Ramos (cell line): Measurements from ENCODE around the gene TAF11L2.
"Not testable (repeated sequence)": the region's sequence is repeated elsewhere in the genome, so short reads cannot be mapped to it uniquely, and the experiment has no call there.

ENCODE experiments used
- in situ Hi-C: fragments of 300-500 bp; cut with MboI; formaldehyde crosslinking; loops from one replicate; pipeline ENCODE4 v1.14.3; 2022; ENCODE audit warnings: low sequenced_read_pairs; ENCODE audit not compliant: unreplicated experiment

TAF11L2 gene

DNA sequence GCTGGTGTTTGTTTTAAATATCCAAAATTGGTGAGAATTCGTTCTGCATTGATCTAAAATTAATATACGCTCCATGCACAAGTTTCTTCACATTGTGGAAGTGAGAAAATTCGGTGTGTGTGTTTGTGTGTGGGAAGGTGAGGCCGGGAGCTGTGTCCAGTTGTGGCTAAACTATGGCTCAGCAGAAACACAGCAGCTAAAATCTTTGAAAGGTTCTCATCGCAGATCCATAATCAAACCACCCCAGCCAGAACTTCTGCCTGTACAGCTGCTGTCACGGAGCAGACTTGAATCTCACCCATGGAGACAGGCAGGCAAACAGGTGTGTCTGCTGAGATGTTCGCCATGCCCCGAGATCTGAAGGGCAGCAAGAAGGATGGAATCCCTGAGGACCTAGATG is at the start of gene TAF11L2:
Gene TAF11L2, plus strand, starts transcription at position 301 of the 400 bp plus-strand sequence.
- in situ Hi-C loops, result not testable (repeated sequence)

DNA sequence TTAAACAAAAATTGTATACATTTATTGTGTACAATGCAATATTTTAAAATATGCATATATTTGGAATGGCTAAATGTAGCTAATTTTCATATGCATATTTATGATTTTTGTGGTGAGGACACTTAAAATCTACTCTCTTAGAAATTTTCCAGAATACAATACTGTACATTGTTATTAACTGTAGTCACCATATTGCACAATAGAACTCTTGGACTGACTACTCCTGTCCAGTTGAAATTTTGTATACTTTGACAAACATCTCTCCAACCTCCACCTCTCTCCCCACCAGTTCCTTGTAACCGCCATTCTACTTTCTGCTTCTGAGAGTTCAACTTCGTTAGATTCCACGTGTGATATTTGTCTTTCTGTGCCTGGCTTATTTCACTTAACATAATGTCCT is 49.2 kb upstream of the TAF11L2 start:
- in situ Hi-C loops, result no loop called here

DNA sequence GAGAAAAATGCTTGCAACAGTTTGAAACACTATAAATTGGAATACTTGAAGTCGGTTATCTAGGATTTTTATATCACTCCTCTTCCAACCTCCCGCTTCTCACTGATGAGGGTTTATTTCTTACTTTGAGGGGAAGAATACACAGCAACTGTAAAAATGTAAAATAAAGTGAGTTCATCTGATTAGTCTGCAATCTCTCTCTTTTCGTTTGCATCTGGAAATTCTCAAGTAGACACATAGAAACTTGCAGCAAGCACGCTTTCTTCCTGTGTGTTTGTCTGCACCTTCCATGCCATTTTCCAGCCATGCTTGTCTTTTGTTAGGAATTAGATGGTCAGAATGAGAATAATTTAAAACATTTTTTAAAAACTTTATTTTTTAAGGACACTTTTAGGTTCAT is 45.1 kb upstream of the TAF11L2 start:
- in situ Hi-C loops, result no loop called here

DNA sequence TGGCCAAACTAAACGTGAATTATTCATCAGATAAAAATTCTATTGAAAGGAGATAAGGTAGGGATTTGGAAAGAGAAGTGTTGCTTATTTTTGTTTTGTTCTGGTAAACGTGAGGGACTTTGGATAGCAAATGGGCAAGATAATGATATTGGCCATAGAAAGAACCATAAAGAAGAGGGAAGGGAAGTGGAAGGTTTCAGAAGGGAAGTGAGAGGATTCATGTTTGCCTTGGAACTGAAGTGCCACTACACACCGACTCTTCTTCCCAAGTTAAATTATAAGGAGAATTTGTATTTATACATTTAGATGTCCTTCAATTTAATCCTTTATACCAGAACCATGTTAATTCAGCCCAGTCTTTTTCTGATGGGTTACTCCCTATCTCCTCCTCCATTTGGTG is 42.1 kb upstream of the TAF11L2 start:
- in situ Hi-C loops, result no loop called here

DNA sequence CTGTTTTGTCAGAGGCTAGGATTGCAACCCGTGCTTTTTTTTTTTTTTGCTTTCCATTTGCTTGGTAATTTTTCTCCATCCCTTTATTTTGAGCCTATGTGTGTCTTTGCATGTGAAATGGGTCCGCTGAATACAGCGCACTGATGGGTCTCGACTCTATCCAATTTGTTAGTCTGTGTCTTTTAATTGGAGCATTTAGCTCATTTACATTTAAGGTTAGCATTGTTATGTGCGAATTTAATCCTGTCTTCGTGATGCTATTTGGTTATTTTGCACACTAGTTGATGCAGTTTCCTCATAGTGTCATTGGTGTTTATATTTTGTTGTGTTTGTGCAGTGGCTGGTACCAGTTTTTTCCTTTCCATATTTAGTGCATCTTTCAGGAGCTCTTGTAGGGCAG is 36.2 kb upstream of the TAF11L2 start:
- in situ Hi-C loops, result no loop called here

DNA sequence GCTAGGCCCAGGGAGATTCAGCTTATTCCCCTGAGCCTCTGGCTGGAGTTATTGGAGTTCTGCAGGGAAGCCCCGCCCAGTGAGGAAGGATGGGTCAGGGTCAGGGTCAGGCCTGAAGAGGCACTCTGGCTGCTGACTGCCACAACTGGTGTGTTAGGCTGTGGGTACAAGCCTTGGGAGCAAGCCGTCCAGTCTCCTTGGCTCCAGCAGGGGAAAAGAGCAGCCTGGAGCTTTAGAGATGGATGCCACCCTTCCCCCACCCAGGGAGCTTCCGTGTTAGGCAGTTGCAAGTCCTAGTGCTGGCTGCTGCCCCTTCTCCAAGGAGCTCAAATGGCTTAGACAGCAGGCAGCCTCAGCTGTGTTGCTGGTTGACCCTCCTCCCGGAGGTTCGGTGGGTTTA is 34.4 kb upstream of the TAF11L2 start:
- in situ Hi-C loops, result no loop called here

DNA sequence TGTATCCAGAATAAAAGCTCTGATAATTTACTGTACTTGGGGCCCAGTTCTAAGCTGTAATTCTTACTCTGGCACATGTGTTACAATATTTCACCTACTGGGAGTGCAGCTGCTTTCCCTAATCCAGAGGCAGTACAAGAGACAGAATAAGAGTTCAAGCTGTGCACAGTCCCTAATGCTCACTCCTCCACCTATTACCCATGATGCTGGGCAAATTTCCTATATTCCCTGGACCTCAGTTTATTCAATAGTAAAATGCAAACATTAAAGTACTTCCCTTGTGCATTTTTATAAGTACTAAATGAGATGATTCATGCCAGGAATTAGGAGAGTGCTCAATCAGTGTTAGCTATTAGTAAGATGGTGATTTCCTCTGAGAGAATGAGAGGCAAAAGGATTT is 28.0 kb upstream of the TAF11L2 start:
- in situ Hi-C loops, result no loop called here

DNA sequence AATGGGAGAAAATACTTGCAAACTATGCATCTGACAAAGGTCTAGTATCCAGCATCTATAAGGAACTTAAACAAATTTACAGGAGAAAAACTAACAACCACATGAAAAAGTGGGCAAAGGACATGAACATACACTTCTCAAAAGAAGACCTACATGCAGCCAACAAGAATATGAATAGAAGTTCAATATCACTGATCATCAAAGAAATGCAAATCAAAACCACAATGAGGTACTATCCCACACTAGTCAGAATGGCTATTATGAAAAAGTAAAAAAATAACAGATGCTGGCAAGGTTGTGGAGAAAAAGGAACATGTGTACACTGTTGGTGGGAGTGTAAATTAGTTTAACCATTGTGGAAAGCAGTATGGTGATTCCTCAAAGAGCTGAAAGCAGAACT is 23.0 kb upstream of the TAF11L2 start:
- in situ Hi-C loops, result not testable (repeated sequence)

DNA sequence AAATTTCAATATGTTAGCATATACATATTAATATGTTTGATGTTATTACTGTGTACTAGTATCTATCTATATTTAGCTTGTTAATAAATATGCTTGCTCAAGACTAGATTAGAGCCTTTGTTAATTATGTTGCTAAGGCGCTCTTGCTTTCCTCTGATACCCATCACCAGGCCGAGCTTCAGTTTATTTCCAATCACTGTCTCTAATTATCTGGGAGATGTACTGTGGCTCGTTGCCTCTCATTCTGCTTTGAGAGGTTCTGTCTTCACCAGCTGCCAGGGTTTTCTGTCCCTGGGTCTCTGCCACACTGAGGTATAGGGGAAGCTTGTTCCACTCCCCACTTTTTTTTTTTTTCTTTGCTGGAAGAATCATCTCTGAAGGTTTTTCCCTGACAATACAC is 21.0 kb upstream of the TAF11L2 start:
- in situ Hi-C loops, result no loop called here

DNA sequence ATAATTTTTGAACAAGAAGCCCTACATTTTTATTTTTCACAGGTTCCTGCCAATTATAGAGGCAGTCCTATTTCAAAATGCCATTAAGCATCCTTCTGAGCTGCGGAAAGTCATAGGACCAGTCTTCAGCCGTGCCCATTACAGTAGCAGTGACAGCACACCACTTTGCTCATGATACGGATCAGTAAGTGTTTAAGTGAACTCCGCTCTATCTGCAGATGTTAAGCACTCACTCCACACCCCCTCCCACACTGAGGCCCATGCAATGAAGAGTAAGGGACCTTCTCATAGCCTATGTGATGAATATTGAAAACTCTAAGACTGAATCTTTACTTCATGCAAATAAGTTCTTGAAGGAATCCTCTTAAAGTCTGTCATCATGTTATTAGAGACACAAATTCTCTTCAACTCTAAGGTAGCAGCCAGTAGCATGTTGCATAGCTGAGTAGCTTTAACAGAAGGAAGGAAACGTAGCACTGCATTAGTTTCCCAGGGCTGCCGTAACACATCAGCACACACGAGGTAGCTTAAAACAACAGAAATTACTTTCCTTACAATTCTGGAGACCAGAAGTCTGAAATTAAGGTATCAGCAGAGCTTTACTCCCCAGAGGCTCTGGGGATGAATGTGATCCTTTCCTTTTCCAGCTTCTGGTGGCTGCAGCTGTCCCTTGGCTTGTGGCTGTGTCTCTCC is 20.3 kb upstream of the TAF11L2 start:
- in situ Hi-C loops, result no loop called here

DNA sequence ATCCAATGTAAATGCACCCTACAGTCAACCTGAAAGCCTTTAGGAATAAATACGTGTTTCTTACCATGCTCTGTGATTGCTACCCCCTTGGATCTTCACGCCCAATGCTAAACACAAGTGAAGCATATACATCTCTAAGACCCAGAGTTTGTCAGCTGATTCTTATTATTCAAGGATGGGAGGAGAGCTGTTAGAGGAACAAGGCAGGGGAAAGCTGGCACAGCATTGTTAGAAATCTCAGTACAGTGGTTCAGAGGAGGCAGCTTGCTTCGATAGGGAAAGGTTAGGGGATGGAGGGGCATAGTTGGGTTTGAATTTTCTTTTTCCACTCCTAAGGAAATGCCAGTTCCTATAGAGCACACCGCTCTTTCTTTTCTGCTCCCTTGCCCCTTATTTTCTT is 16.7 kb upstream of the TAF11L2 start:
- in situ Hi-C loops, result no loop called here

DNA sequence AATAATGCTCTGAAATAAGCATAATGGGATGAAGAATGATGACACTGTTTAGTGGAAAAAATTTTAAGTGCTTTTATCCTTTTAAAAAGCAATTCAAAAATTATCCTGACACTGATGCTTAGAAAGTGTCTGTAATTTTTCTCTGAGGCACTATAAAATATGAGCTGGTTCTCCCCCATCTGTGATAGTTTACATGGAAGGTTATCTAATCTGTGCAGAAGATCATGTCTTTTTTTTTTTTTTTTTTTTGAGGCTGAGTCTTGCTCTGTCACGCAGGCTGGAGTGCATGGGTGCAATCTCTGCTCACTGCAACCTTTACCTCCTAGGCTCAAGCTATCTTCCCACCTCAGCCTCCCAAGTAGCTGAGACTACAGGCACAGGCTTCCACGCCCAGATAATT is 15.2 kb upstream of the TAF11L2 start:
- in situ Hi-C loops, result no loop called here

DNA sequence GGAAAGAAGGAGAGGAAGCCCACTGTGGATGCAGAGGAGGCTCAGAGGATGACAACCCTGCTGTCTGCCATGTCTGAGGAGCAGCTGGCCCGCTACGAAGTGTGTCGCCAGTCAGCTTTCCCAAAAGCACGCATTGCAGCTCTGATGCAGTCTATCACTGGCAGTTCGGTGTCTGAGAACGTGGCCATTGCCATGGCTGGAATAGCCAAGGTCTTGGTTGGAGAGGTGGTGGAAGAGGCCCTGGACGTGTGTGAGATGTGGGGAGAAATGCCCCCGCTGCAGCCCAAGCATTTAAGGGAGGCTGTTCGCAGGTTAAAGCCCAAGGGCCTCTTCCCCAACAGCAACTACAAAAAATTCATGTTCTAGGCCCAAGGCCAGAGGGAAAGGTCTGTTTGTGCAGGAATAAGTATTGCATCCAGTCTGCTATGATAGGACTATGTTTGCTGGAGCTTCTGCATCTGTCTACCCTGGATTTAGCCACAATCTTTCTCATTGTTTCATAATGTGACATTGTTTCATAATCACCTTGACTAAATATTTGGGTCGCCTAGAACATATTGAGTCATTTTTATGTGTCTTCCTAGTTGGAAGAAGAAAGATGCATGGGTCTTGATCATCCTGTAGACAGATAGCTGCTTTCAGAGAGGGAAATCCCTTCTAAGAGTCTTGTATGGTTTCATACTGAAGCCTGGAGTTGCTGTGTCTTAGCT is 11.4 kb upstream of the TAF11L2 start:
- in situ Hi-C loops, result not testable (repeated sequence)

DNA sequence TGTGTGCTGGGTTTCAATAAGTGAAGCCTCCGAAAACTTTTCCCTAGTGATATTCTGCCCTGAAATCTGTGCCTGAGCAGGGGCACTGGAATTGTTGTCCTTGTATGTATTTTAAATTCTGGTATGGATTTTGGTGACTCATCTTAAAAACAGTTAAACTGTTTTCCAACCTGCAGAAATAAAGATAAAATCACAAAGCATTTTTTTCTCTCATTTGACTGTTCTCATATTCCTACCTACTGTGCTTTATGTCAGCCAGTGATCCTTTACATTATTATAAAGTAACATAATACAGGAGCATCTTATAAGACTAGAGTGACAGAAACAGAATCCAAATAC is 10.9 kb upstream of the TAF11L2 start:
- in situ Hi-C loops, result no loop called here

DNA sequence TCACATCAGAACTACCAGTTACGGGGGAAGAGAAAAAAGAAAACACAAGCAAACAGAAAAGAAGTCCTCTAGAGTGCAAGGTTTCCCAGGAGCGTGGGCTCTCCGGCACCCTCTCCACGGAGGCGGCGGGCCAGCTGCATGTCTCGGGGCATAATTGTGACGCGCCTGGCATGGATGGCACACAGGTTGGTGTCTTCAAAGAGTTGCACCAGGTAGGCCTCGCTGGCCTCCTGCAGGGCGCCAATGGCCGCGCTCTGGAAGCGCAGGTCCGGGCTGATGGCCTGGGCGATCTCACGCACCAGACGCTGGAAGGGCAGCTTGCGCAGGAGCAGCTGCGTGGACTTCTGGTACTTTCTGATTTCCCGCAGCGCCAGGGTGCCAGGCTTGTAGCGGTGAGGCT is 6.8 kb upstream of the TAF11L2 start:
- in situ Hi-C loops, result not testable (repeated sequence)

DNA sequence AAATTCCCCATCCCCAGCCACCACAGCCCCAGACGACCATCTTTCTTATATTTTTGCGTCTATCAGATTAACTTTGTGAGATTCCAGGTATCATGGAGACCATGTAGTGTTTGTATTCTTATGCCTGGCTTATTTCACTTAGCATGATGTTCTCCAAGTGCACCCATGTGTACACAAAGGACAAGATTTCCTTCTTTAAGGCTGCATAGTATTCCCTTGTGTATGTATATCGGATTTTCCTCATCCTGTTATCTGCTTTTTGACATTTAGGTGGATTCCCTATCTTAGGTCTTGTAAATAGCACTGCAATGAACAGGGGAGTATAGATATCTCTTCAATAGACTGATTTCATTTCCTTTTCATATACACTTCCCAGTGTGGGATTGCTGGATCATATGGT is 5.3 kb upstream of the TAF11L2 start:
- in situ Hi-C loops, result no loop called here

DNA sequence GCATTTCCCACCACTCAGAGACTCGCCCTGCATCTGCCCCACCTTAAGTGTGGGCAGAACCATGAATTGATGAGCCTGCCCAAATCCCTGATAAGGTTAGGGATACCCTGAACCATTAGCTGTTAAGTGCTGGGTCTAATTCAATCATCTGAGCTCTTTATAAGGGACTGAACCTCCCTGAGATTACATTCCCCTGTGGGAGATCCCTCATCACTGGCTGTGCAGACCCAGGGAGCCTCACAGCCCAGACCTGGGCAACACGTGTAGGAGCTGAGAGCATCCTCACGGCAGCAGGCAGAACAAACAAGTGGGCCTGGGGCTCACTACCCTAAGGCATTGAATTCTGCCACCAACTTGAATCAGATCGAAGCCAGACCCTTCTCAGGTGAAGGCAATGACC is 585 bp upstream of the TAF11L2 start:
- in situ Hi-C loops, result no loop called here

DNA sequence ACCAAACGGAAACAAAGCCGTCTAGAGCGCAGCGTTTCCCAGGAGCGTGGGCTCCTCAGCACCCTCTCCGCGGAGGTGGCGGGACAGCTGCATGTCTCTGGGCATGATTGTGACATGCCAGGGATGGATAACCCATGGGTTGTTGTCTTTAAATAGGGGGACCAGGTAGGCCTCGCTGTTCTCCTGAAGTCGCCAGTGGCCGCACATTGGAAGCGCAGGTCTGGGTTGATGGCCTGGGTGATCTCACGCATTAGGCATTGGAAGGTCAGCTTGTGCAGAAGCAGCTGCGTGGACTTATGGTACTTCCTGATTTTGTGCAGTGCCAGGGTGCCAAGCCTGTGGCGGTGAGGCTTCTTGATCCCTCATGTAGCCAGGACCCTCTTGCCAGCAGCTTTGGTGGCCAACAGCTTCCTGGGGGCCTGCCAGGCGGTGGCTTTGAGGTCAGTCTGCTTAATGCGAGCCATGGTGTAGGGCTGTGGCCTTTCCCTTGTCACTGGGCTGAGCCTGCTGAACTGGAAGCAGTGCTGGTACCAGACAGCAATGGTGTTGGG is 13.8 kb downstream of the TAF11L2 start:
- in situ Hi-C loops, result no loop called here

DNA sequence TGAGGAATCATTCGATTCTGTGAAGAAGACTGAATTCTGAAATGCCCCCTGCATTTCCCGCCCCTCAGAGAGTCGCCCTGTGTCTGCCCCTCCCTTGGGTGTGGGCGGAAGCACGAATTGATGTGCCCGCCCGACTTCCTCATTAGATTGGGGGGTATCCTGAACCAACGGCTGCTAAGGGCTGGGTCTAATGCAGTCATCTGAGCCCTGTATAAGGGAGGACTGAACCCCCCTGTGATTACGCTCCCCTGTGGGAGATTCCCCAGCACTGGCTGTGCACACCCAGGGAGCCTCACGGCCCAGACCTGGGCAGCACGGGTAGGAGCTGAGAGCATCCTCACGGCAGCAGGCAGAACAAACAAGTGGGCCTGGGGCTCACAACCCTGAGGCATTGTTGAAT is 19.5 kb downstream of the TAF11L2 start:
- in situ Hi-C loops, result not testable (repeated sequence)

DNA sequence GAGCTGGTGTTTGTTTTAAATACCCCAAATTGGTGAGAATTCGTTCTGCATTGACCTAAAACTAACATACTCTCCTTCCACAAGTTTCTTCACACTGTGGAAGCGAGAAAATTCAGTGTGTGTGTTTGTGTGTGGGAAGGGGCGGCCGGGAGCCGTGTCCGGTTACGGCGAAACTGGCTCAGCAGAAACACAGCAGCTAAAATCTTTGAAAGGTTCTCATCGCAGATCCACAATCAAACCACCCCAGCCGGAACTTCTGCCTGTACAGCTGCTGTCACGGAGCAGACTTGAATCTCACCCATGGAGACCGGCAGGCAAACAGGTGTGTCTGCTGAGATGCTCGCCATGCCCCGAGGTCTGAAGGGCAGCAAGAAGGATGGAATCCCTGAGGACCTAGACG is 20.0 kb downstream of the TAF11L2 start, which contains the start of gene TAF11L3:
Gene TAF11L3, plus strand, starts transcription at position 301 of the 400 bp plus-strand sequence.
- in situ Hi-C loops, result not testable (repeated sequence)

DNA sequence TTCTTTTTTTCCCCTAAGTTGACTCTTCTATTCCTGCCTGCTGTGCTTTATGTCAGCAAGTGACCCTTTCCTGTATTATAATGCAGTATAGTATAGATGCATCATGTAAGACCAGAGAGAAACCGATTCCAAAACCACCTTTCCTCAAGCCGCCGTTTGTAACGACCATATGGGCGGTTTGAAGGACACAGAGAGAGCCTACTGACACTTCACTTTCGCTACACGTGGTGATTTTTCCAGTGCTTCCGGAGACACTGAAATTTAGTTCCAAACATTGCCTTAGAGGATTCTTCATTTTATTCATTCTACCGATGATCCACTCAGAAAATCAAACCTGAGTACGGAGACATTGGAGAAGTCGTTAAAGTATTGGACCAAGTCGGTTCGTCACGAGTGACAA is 21.5 kb downstream of the TAF11L2 start:
- in situ Hi-C loops, result not testable (repeated sequence)

DNA sequence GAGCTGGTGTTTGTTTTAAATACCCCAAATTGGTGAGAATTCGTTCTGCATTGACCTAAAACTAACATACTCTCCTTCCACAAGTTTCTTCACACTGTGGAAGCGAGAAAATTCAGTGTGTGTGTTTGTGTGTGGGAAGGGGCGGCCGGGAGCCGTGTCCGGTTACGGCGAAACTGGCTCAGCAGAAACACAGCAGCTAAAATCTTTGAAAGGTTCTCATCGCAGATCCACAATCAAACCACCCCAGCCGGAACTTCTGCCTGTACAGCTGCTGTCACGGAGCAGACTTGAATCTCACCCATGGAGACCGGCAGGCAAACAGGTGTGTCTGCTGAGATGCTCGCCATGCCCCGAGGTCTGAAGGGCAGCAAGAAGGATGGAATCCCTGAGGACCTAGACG is 23.5 kb downstream of the TAF11L2 start, which contains the start of gene TAF11L4:
Gene TAF11L4, plus strand, starts transcription at position 301 of the 400 bp plus-strand sequence.
- in situ Hi-C loops, result not testable (repeated sequence)
